HuH-7.5 (cell line): Measurements from ENCODE around the gene DENND1A.

Experiments
- DNase-seq: peaks from one replicate; pipeline ENCODE4 v3.0.0; 2011; ENCODE audit warnings: low spot score

The DENND1A gene

GRCh38 chr9:123425261-123425821 is 504.6 kb downstream of the DENND1A start:
- DNase-seq: no peak

DNA sequence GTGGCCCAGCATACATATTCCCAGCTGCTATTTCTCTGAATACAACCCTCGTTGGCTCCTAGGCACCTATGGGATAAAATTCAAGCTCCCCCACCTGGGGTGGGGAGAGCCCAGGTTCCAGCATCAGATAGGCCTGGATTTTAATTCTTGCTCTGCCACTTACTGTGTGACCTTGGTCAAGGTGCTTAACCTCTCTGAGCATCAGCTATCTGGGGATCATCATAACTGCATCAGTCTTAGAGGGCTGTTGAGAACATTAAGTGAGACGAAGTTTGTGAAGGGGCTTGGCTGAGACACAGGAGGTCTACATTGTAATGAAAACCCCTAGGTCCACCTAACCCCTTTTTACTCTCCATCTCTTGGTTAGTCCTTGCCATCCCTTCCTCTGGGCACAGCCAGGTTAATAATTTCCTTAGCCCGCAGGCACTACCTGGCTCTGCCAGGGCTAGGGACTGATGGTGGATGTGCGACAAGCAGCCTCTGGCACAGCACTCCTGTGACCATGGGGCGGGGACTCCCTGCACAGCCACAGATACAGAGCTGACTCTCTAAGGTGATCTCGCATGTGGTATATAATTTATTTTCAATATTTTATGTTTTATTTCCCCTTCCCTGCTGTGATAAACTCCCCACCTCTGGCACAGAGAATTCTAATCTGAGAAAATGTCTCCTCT is 505.2 kb downstream of the DENND1A start:
- no peak for DNase-seq

GRCh38 chr9:123424131-123424530 is 505.8 kb downstream of the DENND1A start:
- no peak for DNase-seq

- DNase-seq: no peak
These were observed 506.6 kb downstream of the DENND1A start for GRCh38 chr9:123423311-123423640.

DNA sequence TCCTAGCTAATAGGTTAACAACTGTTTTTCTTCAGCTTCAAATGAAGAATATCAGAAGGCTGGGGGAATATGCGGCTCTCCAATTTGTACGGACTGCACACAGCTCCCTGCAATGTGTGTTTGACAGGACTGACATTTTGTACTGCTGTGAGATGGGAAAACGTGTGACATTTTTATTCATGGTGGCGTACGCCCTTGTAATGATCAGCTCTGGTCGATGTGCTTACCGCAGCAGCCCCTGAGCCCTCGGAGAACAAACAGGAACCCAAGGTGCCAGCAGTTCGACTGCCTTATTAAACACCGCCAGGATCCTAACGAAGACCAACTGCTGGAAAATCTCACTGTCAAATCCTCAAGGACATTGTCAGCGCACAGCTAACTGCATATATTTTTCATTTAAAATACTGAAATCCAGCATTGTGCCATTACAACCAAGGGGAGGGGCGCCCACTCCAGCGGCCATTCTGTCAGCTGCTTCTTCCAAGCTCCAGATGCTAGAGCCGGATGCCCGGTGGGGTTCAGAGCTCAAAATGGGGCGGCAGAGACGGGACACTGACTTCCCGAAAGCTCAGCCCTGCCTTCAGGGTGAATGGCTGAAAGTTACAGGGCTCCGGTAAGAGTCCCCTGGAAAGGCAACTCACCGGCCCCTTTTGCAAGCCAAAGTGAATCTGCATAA is 507.2 kb downstream of the DENND1A start:
- no peak for DNase-seq

GRCh38 chr9:123421801-123422455 is 508.0 kb downstream of the DENND1A start:
- no peak for DNase-seq

GRCh38 chr9:123421186-123421585 is 508.7 kb downstream of the DENND1A start:
- no peak for DNase-seq

GRCh38 chr9:123420592-123421111 is 509.3 kb downstream of the DENND1A start:
- DNase-seq: no peak

DNA sequence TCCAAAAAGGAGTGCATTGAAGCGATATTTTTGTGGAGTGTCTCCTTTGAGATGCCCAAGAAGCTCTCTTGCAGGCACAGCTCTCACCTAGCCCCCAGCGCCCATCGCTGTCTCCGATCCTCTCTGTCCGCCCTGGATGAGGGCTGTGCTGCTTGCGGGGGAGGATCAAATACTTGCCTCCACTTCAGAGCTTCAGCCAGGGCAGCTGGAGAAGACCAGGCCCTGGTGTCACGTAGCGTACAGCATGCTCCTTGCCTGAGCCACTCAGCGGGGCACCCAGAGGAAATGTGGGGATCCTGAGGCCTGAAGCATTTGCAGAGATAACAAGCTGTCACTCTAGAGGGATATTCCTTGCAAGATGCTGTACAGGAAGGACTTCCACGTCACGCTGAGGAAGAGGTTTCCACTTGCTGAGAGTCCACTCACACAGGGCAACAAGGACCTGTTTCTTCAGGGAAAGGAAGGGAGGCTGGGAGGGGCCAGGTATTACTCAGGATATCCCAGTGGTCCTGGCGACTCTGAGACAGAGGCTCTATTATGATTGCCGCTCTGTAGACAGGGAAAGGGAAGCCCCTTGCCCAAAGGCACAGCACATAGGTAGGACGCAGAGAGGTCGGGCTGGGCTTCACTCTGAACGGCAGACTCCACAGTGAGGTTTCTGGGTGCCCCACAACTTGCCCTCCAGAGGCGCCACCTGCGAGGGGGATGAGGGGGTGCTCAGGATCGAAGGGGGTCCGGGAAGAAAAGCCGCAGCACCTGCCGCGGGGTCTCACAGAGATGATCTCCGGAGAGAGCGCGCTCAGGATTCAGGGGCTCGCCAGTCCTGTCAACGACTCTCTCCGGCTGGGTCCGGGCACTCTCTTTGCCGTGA is 510.0 kb downstream of the DENND1A start:
- no peak for DNase-seq

DNA sequence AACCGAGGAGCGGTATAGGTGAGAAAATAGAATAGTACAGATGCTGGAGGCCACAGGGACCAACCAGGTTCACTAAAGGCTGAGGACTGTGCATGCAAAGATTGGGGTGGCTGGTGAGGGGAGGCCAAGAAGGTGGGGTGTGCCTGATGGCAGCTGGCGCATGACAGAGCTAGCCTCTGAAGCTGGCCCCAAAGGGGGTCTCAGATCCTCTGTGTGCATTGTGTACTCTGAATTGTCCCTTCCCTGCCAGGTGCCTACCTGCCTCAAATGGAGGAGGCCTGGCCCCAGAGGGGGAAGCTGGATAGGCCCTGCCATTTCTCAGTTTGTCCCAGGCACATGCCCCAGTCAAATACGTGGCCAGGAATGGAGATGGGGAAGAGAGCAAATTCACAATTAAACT is 510.8 kb downstream of the DENND1A start:
- no peak for DNase-seq

GRCh38 chr9:123418506-123418905 is 511.4 kb downstream of the DENND1A start:
- no peak for DNase-seq

DNA sequence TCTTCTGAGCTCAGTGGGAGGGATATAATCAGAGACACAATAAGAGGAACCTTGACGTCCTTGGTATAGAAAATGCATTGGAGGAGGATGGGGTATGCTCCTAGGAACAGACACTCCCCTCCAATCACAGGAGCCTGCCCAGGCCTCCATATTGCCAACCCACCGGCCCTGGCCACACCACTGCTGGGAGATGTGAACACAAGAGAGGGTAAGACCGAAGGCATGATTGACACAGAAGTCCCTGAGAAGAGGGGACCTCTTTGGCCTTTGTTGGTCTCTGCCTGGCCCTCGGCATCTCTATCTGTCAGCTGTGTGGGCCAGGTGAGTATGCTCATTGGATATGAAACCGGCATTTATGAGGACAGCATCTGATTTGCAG is 511.9 kb downstream of the DENND1A start:
- DNase-seq: no peak

GRCh38 chr9:123417289-123418051 is 512.5 kb downstream of the DENND1A start:
- DNase-seq: no peak

DNA sequence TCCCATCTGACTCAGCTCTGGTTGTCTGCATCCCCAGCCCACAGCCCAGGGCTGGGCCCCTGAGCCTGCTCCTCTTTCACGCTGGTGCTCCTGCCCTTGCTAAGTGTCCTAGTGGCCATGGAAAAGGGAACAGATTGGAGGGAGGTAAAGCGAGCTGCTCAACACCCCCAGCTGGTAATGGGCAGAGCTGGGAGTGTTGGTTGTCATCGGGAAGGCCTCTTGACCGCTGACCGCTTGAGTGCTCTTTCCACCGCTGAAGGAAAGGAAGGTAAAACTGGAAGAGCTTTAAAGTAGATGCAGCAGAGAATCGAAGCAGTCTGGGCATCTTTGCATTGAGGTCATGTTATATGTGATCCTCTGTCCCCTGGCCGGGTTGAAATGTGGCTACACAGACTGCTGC is 513.8 kb downstream of the DENND1A start:
- DNase-seq: no peak

DNA sequence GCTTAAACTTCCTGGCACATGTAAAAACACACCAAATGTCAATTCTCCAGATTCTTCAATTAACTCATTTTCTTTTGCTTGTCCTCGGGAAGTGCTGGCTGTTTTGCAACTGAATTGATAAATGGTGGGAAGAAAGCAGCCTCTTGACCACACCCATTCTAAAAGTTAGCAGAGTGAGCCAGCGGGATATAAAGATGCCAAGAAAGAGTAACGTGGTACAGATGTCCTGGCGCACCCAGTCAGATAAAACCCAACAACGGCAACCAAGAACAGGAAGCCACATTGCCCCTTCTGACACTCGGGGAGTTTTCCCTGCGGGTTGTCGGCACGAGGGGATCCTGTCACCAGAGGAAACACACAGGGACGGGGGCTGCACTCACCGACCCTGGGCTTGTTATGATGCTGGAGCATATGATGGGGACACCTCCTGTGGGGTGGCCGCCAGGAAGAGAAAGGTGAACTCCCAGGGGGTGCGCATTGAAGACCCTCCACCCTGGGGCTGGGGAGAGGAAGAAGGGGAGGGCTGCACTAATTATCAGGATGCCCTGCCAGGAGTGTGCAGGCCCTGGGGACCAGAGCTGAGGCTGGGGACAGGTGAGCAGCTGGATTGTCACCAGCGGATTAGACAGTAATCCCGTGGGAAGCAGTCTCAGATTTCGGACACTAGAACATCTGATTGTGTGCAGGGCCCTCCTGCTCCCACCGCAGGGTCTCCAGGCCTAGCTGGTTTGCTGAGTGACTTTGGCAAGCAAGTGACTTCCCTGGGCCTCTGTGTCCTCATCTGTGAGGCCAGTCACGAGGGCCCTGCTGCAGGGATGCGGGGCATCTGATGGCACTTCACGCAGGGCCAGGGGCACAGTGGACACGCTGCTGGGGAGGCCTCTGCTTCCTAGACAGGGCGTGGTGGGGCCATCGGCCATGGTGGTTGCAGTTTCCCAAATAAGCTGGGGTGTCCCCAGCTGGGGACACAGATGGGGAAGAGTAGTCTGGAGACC is 514.7 kb downstream of the DENND1A start:
- no peak for DNase-seq

DNA sequence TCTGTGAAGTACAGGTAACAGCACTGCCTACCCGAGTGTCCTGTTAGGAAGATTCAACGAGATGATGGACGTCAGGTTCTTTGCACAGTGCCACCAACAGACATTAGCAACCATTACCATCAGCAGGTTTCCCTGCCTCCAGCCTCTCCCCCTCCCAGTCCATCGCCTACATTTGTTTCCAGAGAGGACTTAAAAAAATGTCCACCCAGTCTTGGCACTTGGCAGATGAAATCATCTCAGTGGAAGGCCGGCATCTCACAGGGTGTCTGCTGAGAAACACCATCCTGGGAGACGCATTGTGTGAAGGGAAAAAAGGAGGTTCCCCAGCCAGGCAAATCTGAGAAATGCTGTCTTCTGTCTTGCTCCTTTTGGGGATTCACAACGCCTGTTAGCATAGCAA is 515.7 kb downstream of the DENND1A start:
- DNase-seq: no peak

- no peak for DNase-seq
These were observed 517.6 kb downstream of the DENND1A start for GRCh38 chr9:123412171-123412820.

GRCh38 chr9:123411636-123412035 is 518.3 kb downstream of the DENND1A start:
- no peak for DNase-seq

DNA sequence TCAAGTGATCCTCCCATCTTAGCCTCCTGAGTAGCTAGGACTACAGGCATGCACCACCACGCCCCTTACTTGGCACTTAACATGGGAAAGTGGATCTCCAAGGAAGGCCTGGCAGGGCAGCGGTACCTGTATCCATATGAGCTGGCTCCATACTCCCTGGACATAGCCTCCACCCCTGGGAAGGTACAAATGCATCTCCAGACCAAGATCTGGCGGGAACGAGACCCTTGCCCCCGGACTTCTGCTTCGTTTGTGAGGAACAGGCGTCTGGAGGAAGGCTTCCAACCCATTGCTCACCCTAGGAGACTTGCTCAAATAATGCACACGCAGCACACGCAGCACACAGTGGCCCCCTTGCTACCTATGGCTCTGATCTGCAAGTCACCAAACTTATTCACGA is 518.7 kb downstream of the DENND1A start:
- DNase-seq: no peak
